Measurements from ENCODE around the gene HBEGF. TPM values are rescaled to one million over a fixed set of nuclear protein-coding genes. Genes with fewer than 3 reads are reported as not detected.

Gene HBEGF
- total RNA-seq (2013; cell fraction: nucleolus; rRNA removed): 2.0 and 2.9 TPM in 2 replicates
- total RNA-seq (2014; rRNA removed) (2.5 and 3.1 TPM in 2 replicates), total RNA-seq (2014; rRNA removed; fragmentation: Illumina TruSeq; extraction: Trizol) (2.5 and 2.9 TPM in 2 replicates), total RNA-seq (2021) (2.6 and 2.7 TPM in 2 replicates), polyA plus RNA-seq (2011; rRNA removed) (2.2 and 2.5 TPM in 2 replicates), polyA plus RNA-seq (2014; fragmentation: Illumina TruSeq; extraction: Trizol) (3.1 and 4.5 TPM in 2 replicates), polyA plus RNA-seq (2014; fragmentation: Nextera tagmentation; extraction: Ambion mirVana) (1 to 10 TPM in 1 of 2 experiments, under 1 TPM in 1; 0.87 to 1.5 TPM), polyA plus RNA-seq (2014; rRNA removed) (1.6 and 2.0 TPM in 2 replicates), polyA plus RNA-seq (2016; fragmentation: Nextera tagmentation; extraction: Ambion mirVana) (1 to 10 TPM; 1.3 to 1.6 TPM), polyA minus RNA-seq (2011; rRNA and poly(A)+ RNA removed) (0.88 and 1.9 TPM in 2 replicates), Bru-seq, nascent RNA (percentile 48 among the genes with signal in this experiment), BruChase-seq, experiment 1, labeled RNA remaining after a 6-hour chase (percentile 38 among the genes with signal in this experiment), BruChase-seq, experiment 2, labeled RNA remaining after a 2-hour chase (percentile 45 among the genes with signal in this experiment)
- 0.33 TPM for polyA plus RNA-seq (2011; ENCODE audit: low read depth)
- 1.5 and 1.6 TPM in 2 replicates for polyA plus RNA-seq (2011; cell fraction: cytosol; rRNA removed)
- polyA plus RNA-seq (2011; cell fraction: nucleus; rRNA removed): 2.6 TPM in 2 replicates
- 0.27 and 0.42 TPM in 2 replicates for polyA plus RNA-seq (2012)
- polyA minus RNA-seq (2011; cell fraction: cytosol; rRNA and poly(A)+ RNA removed): 0.53 and 0.73 TPM in 2 replicates
- 1.9 and 3.3 TPM in 2 replicates for polyA minus RNA-seq (2011; cell fraction: nucleus; rRNA and poly(A)+ RNA removed)
- long read RNA-seq, experiment 1, partial matches to known transcripts: 0 of 2 reads
- long read RNA-seq, experiment 1, other reads (novel, unspliced or antisense): 1 of 2 reads
- long read RNA-seq, experiment 2, partial matches to known transcripts: 1 of 2 reads
- long read RNA-seq, experiment 2, other reads (novel, unspliced or antisense): 1 of 2 reads

- Histone ChIP-seq H3K9me3 (replicated peaks; ENCODE audit: control insufficient read depth, insufficient read depth, low read length) (no peaks in the 10 kb centered on the region), H4K20me1 (ENCODE audit: control insufficient read depth, insufficient read depth) (no peaks in the 10 kb centered on the region), H3K4me2 (ENCODE audit: control insufficient read depth, insufficient read depth) (peak within 1 kb of the TSS; percentile 99), H3K9ac (ENCODE audit: control insufficient read depth, insufficient read depth, low read length) (peak within 1 kb of the TSS; percentile 48; the same call in 1 of the 2 replicates), H3K4me1 (ENCODE audit: control insufficient read depth, insufficient read depth, low read length) (peaks cover 27% of the 10 kb centered on the region), H3K27me3 (replicated peaks in 1 of 2; ENCODE audit: control insufficient read depth in 2 of 2, insufficient read depth in 2 of 2, low read length in 1 of 2) (no peaks in the 10 kb centered on the region; a peak in 1 of 4 replicates), H3K79me2 (ENCODE audit: control insufficient read depth, insufficient read depth, low read length) (peaks cover 3% of the 10 kb centered on the region), H2AFZ (ENCODE audit: control insufficient read depth, low read depth, low read length) (peak within 1 kb of the TSS; percentile 75), H3K36me3 (ENCODE audit: control insufficient read depth in 2 of 2, insufficient read depth in 2 of 2, low read length in 1 of 2) (no peaks in the 10 kb centered on the region), H3K4me3 (peak within 1 kb of the TSS; percentile 66; the same call in 1 of the 2 replicates), H3K27ac (ENCODE audit: control insufficient read depth, insufficient read depth) (no peak within 1 kb of the TSS)
- POLR2A ChIA-PET: interaction anchor here (1.1 to 1.9 kb wide), 9 partner anchors 10 to 107 kb away, joined by 3 to 8 read pairs (median 5); partner anchors contain the start of gene PFDN1
- RAD21 ChIA-PET (ENCODE audit: unreplicated experiment): interaction anchor here (0.8 to 9.2 kb wide), 14 partner anchors 9 to 201 kb away, joined by 3 to 131 read pairs (median 4); partner anchors contain the start of gene EIF4EBP3
- in situ Hi-C loops (cut with MboI): no loop called here
- no peak for DNase-seq (ENCODE audit: low read depth, low spot score)
- under 1% methylated on average over 48 of the region's 72 CpGs for WGBS (ENCODE audit: insufficient coverage, insufficient replicate concordance, low lambda C conversion rate, missing lambda C conversion rate)
- no TSS peak for BruUV-seq (replicated peaks)
- SMC1A ChIA-PET (ENCODE audit: uncharacterized antibody, unreplicated experiment): interaction anchor here (1.2 to 12.2 kb wide), 11 partner anchors 8 to 372 kb away, joined by 3 to 345 read pairs (median 4); no protein-coding TSS in a partner anchor
- intact Hi-C loops (cut with micrococcal nuclease; ENCODE audit: unreplicated experiment): loop anchor here (5.0 kb wide), 1 partner anchor 44 kb away; the partner anchor contains the start of gene PFDN1
- ATAC-seq: peak; percentile 80
- peak; percentile 88 for FAIRE-seq
- CTCF ChIA-PET: interaction anchor here (0.6 to 16.9 kb wide), 24 partner anchors 8 to 365 kb away, joined by 3 to 774 read pairs (median 4); partner anchors contain the start of genes ANKHD1, PFDN1 and SLC4A9
- TF ChIP-seq SKIL (IDR thresholded peaks at IDR 0.05; ENCODE audit: low read depth, poor library complexity, severe bottlenecking): no peak
- TF ChIP-seq CBFB (IDR thresholded peaks at IDR 0.05; ENCODE audit: low read depth): no peak
- no peak for TF ChIP-seq SREBF2 (IDR thresholded peaks at IDR 0.05; ENCODE audit: low read length)
- no peak for TF ChIP-seq CEBPZ (IDR thresholded peaks at IDR 0.05; ENCODE audit: low read depth, low read length)
- no peak for TF ChIP-seq EGR1 (IDR thresholded peaks at IDR 0.05; ENCODE audit: borderline replicate concordance in 1 of 2, low read depth in 2 of 2, low read length in 2 of 2)
- TF ChIP-seq USF2 (IDR thresholded peaks at IDR 0.05; ENCODE audit: borderline replicate concordance, low read depth, low read length): no peak
- no peak for TF ChIP-seq JUNB (IDR thresholded peaks at IDR 0.05)
- peak; percentile 62 for TF ChIP-seq POLR2A (IDR thresholded peaks at IDR 0.05; ENCODE audit: low read depth, low read length)
Observed at GRCh38 chr5:140346348-140347221, at the start of gene HBEGF. Gene HBEGF, minus strand, starts transcription at chr5:140346603. Its CDS starts 275 bp downstream, at chr5:140346328.

All from GM12878 (cell line).